Natural killer cell (primary cell): Measurements from ENCODE around the gene CENPU. TPM values are rescaled to one million over a fixed set of nuclear protein-coding genes. Genes with fewer than 3 reads are reported as not detected.

Source experiments
- ATAC-seq, 3 donors: fragments of 150-1000 bp in 2 of 3; fragments of 200-7000 bp in 1 of 3; cut with Tn5 transposase; 1 replicate in 1 of 3; 2 replicates in 2 of 3; pipeline ENCODE4 v1.10.0; 2021; ENCODE audit warnings: mild to moderate bottlenecking in 2 of 3, moderate library complexity in 2 of 3
- DNase-seq, 2 donors: peaks; one replicate each; pipeline versions ENCODE4 v3.0.0 to v3.0.0-alpha.2; 2013 to 2021; ENCODE audit warnings: mixed read lengths in 1 of 2
- H3K27ac ChIP-seq: one replicate; pipeline ENCODE4 v1.5.1; 2013; ENCODE audit warnings: mild to moderate bottlenecking, low read length
- H3K27me3 ChIP-seq: one replicate; pipeline ENCODE4 v1.6.1; 2013; ENCODE audit warnings: low read length; ENCODE audit not compliant: control insufficient read depth, insufficient read depth
- H3K36me3 ChIP-seq: one replicate; pipeline ENCODE4 v1.6.1; 2013; ENCODE audit warnings: low read length; ENCODE audit not compliant: control insufficient read depth, insufficient read depth
- H3K4me1 ChIP-seq: one replicate; pipeline ENCODE4 v1.6.1; 2013; ENCODE audit warnings: low read length; ENCODE audit not compliant: control insufficient read depth, insufficient read depth
- H3K4me3 ChIP-seq: one replicate; pipeline ENCODE4 v1.5.1; 2013; ENCODE audit warnings: low read length
- H3K9me3 ChIP-seq: one replicate; pipeline ENCODE4 v1.6.1; 2013; ENCODE audit warnings: low read length; ENCODE audit not compliant: control insufficient read depth, insufficient read depth
- H3K27ac Mint-ChIP-seq, 2 donors: one replicate each; pipeline ENCODE4 v1.8.0; 2022; ENCODE audit warnings: mild to moderate bottlenecking in 2 of 2, mixed read lengths in 2 of 2, moderate library complexity in 1 of 2
- H3K27me3 Mint-ChIP-seq, 2 donors: one replicate each; pipeline ENCODE4 v1.8.0; 2022; ENCODE audit warnings: low read depth in 2 of 2, mixed read lengths in 2 of 2
- H3K36me3 Mint-ChIP-seq: one replicate; pipeline ENCODE4 v1.8.0; 2022; ENCODE audit warnings: mixed read lengths
- H3K4me1 Mint-ChIP-seq, 2 donors: one replicate each; pipeline ENCODE4 v1.8.0; 2022; ENCODE audit warnings: mixed read lengths in 2 of 2
- H3K4me3 Mint-ChIP-seq: one replicate; pipeline ENCODE4 v1.8.0; 2022; ENCODE audit warnings: mild to moderate bottlenecking, moderate library complexity, mixed read lengths
- H3K9me3 Mint-ChIP-seq, 2 donors: one replicate each; pipeline ENCODE4 v1.8.0; 2022; ENCODE audit warnings: mixed read lengths in 2 of 2
- CTCF ChIP-seq: fragments of 200-600 bp; IDR thresholded peaks from one replicate; pipeline ENCODE4 v1.8.0; 2022; ENCODE audit warnings: antibody characterized with exemption
- WGBS: methylation state at CpG from one replicate; pipeline ENCODE4 v1.1.7; 2013; ENCODE audit warnings: missing lambda C conversion rate; ENCODE audit not compliant: insufficient coverage; 5-methylcytosine and 5-hydroxymethylcytosine counted together
- intact Hi-C: fragments of 100-400 bp; cut with micrococcal nuclease; formaldehyde crosslinking; loops from one replicate; pipeline ENCODE4 v1.14.2; 2022
- total RNA-seq, 4 donors: library from RNA; stranded (reverse); fragments of 120-200 nt in 1 of 4; gene quantifications; one replicate each; pipeline versions ENCODE4 v1.2.3 to v1.2.4, GENCODE V29; 2013 to 2022

CENPU gene
- total RNA-seq, 3 donors from 2014 or later (not counting 1 experiment from before 2014, with no cell fraction given), result 6.5 to 12.1 (median 10.3) TPM

GRCh38 chr4:184702114-184702513 lies 31.8 kb downstream of the CENPU start:
- Histone ChIP-seq H3K36me3 (peaks cover 2% of the 10 kb centered on the region), H3K4me1 (no peaks in the 10 kb centered on the region), H3K4me3 (no peak overlapping the region), H3K27me3 (no peaks in the 10 kb centered on the region), H3K9me3 (no peaks in the 10 kb centered on the region), H3K27ac (no peak overlapping the region)
- Mint-ChIP-seq H3K27me3 (no peaks in the 10 kb centered on the region), H3K4me3 (no peak overlapping the region), H3K36me3 (no peaks in the 10 kb centered on the region), H3K27ac (no peak overlapping the region), H3K4me1 (peaks cover 0 to 6% of the 10 kb centered on the region in 2 donors), H3K9me3 (no peaks in the 10 kb centered on the region)
- intact Hi-C loops, result no loop called here
- no CpG with 5 or more reads among the region's 2 CpGs for WGBS
- no peak for ATAC-seq
- DNase-seq, result no peak
- TF ChIP-seq CTCF, result no peak

- Mint-ChIP-seq H3K4me3 (no peak overlapping the region), H3K36me3 (no peaks in the 10 kb centered on the region), H3K4me1 (no peaks in the 10 kb centered on the region), H3K27me3 (no peaks in the 10 kb centered on the region), H3K27ac (no peak overlapping the region), H3K9me3 (no peaks in the 10 kb centered on the region)
- intact Hi-C loops, result no loop called here
- Histone ChIP-seq H3K9me3 (no peaks in the 10 kb centered on the region), H3K4me1 (no peaks in the 10 kb centered on the region), H3K27me3 (no peaks in the 10 kb centered on the region), H3K36me3 (peaks cover 10% of the 10 kb centered on the region), H3K4me3 (no peak overlapping the region), H3K27ac (no peak overlapping the region)
- ATAC-seq, result no peak
- no peak for TF ChIP-seq CTCF
- WGBS, result 100% methylated on average over 3 of the region's 4 CpGs
- DNase-seq, result no peak
Observed at GRCh38 chr4:184699941-184700340, 34.0 kb downstream of the CENPU start.

GRCh38 chr4:184697956-184698355 lies 35.9 kb downstream of the CENPU start:
- H3K27me3 ChIP-seq, result no peaks in the 10 kb centered on the region
- no peak overlapping the region for H3K27ac Mint-ChIP-seq

More at GRCh38 chr4:184697956-184698355, 35.9 kb downstream of the CENPU start:
- ATAC-seq (no peak), DNase-seq (no peak)
- no peak overlapping the region for H3K4me3 Mint-ChIP-seq
- H3K9me3 ChIP-seq, result no peaks in the 10 kb centered on the region
- peaks cover 24% of the 10 kb centered on the region for H3K36me3 ChIP-seq
- no peak for TF ChIP-seq CTCF
- no peak overlapping the region for H3K4me3 ChIP-seq
- intact Hi-C loops, result no loop called here
- H3K27ac ChIP-seq, result no peak overlapping the region
- no peaks in the 10 kb centered on the region for H3K27me3 Mint-ChIP-seq
- WGBS, result 98% methylated on average over 3 of the region's 3 CpGs
- H3K36me3 Mint-ChIP-seq, result no peaks in the 10 kb centered on the region
- H3K4me1 ChIP-seq, result no peaks in the 10 kb centered on the region
- no peaks in the 10 kb centered on the region for H3K4me1 Mint-ChIP-seq
- no peaks in the 10 kb centered on the region for H3K9me3 Mint-ChIP-seq
